K562 (cell line): ENCODE data around the gene RASGEF1C. TPM values are rescaled to one million over a fixed set of nuclear protein-coding genes. Genes with fewer than 3 reads are reported as not detected.

ENCODE experiments used
- ATAC-seq: fragments of 200-7000 bp; cut with Tn5 transposase; 3 replicates; pipeline ENCODE4 v1.9.1; 2020; ENCODE audit warnings: moderate library complexity
- BruUV-seq: library from RNA; stranded (reverse); fragments of 400-500 nt; replicated peaks from 2 replicates; lab custom pipeline; 2021; lab: Mats Ljungman, UMichigan
- CTCF ChIA-PET: fragments of 300-600 bp; formaldehyde crosslinking; extraction: SDS; loops from one replicate; lab custom pipeline; 2021; ENCODE audit warnings: low intra/inter-chr PET ratio; lab: Yijun Ruan, JAX
- POLR2A ChIA-PET: fragments of 300-600, 350-650 bp; sonication (Branson Sonifier 250); formaldehyde crosslinking; extraction: SDS; loops from one replicate; lab custom pipeline; 2021; ENCODE audit warnings: antibody characterized with exemption, inconsistent platforms; lab: Yijun Ruan, JAX
- DNase-seq, 4 experiments: peaks; one replicate each; pipeline versions ENCODE4 v3.0.0 to v3.0.0-alpha.2; 2011 to 2018; ENCODE audit warnings: low spot score in 3 of 4, mixed read lengths in 3 of 4; ENCODE audit errors: extremely low read depth in 1 of 4
- FAIRE-seq: peaks from 2 replicates; lab custom pipeline; 2011; peaks lifted over from hg19 to GRCh38; lab: Jason Lieb, UNC
- H2AFZ ChIP-seq: 2 replicates; pipeline ENCODE4 v1.6.0; 2011; ENCODE audit warnings: low read depth, low read length, control low read depth, inconsistent platforms
- H3K27ac ChIP-seq: fragments of 200-600 bp; 3 replicates; pipeline ENCODE4 v1.8.0; 2011; ENCODE audit warnings: low read depth, mild to moderate bottlenecking, control low read depth, inconsistent platforms, low read length, moderate library complexity, mixed read lengths; ENCODE audit errors: extremely low read depth
- H3K27me3 ChIP-seq, 2 experiments: fragments of 300-600 bp in 1 of 2; 2 replicates in 1 of 2; 3 replicates in 1 of 2; pipeline versions ENCODE4 v1.6.0 to v1.8.0; 2011; ENCODE audit warnings: inconsistent platforms in 2 of 2, low read length in 2 of 2, mild to moderate bottlenecking in 1 of 2, mixed read lengths in 1 of 2, moderate library complexity in 1 of 2; ENCODE audit not compliant: control insufficient read depth in 2 of 2, insufficient read depth in 2 of 2
- H3K36me3 ChIP-seq: fragments of 300-600 bp; 3 replicates; pipeline ENCODE4 v1.8.0; 2011; ENCODE audit warnings: mild to moderate bottlenecking, low read length, inconsistent platforms; ENCODE audit not compliant: control insufficient read depth, insufficient read depth
- H3K4me1 ChIP-seq, 2 experiments: fragments of 200-600 bp in 1 of 2; replicated peaks in 1 of 2; 2 replicates in 1 of 2; 3 replicates in 1 of 2; pipeline versions ENCODE4 v1.5.1 to v1.8.0; 2011; ENCODE audit warnings: inconsistent platforms in 2 of 2, low read length in 2 of 2, mild to moderate bottlenecking in 1 of 2, mixed read lengths in 1 of 2, moderate library complexity in 1 of 2; ENCODE audit not compliant: control insufficient read depth in 2 of 2, insufficient read depth in 2 of 2
- H3K4me2 ChIP-seq: 2 replicates; pipeline ENCODE4 v1.6.1; 2011; ENCODE audit warnings: low read length, control low read depth, inconsistent platforms, mixed read lengths; ENCODE audit not compliant: insufficient read depth
- H3K4me3 ChIP-seq: fragments of 200-600 bp; sonication (generic), shearing (Covaris generic); 2 replicates; pipeline ENCODE4 v1.5.1; 2016; ENCODE audit warnings: control low read depth, inconsistent platforms
- H3K79me2 ChIP-seq: fragments of 200-600 bp; 3 replicates; pipeline ENCODE4 v1.8.0; 2011; ENCODE audit warnings: low read length, inconsistent platforms; ENCODE audit not compliant: control insufficient read depth, insufficient read depth
- H3K9ac ChIP-seq, 2 experiments: 2 replicates each; pipeline versions ENCODE4 v1.6.0 to v1.6.1; 2011; ENCODE audit warnings: low read depth in 2 of 2, low read length in 2 of 2, control low read depth in 1 of 2, inconsistent platforms in 1 of 2, mild to moderate bottlenecking in 1 of 2, mixed read lengths in 1 of 2; ENCODE audit not compliant: insufficient read depth in 1 of 2
- H3K9me1 ChIP-seq: one replicate; pipeline ENCODE4 v1.6.0; 2011; ENCODE audit warnings: inconsistent platforms, mild to moderate bottlenecking, low read length, moderate library complexity; ENCODE audit not compliant: control insufficient read depth, insufficient read depth
- H3K9me3 ChIP-seq: replicated peaks from 2 replicates; pipeline ENCODE4 v1.5.1; 2011; ENCODE audit warnings: low read depth, low read length, inconsistent platforms; ENCODE audit not compliant: control insufficient read depth, insufficient read depth
- H4K20me1 ChIP-seq: replicated peaks from 2 replicates; pipeline ENCODE4 v1.6.1; 2011; ENCODE audit warnings: low read length, inconsistent platforms, mixed read lengths; ENCODE audit not compliant: control insufficient read depth, insufficient read depth
- CEBPB ChIP-seq: fragments of 450-650 bp; IDR thresholded peaks from 2 replicates; pipeline ENCODE4 v1.6.1; 2016; ENCODE audit warnings: missing genetic modification characterization, missing compliant biosample characterization
- DACH1 ChIP-seq: fragments of 450-650 bp; IDR thresholded peaks from 2 replicates; pipeline ENCODE4 v1.6.1; 2018; ENCODE audit not compliant: partially characterized antibody
- MED1 ChIP-seq: sonication (generic); formaldehyde crosslinking; IDR thresholded peaks from 2 replicates; pipeline ENCODE4 v1.8.1; 2023; ENCODE audit warnings: missing genetic modification reagents, borderline replicate concordance
- NELFE ChIP-seq: IDR thresholded peaks from 2 replicates; pipeline ENCODE4 v1.6.1; 2011; ENCODE audit warnings: mild to moderate bottlenecking; ENCODE audit not compliant: insufficient read depth, insufficient read length
- USF1 ChIP-seq: sonication (generic); formaldehyde crosslinking; IDR thresholded peaks from 2 replicates; pipeline ENCODE4 v1.9.0; 2022; ENCODE audit warnings: mild to moderate bottlenecking, missing genetic modification reagents
- WGBS: fragments of 100-300 bp; shearing (Covaris generic); methylation state at CpG from one replicate; pipeline ENCODE4 v1.1.6; 2016; ENCODE audit warnings: low coverage, mixed read lengths; ENCODE audit not compliant: insufficient coverage; ENCODE audit errors: missing lambda C conversion rate; 5-methylcytosine and 5-hydroxymethylcytosine counted together
- in situ Hi-C: fragments of 300-500 bp; cut with MboI; formaldehyde crosslinking; loops from 4 replicates; pipeline ENCODE4 v1.15.0; 2018; ENCODE audit warnings: inconsistent platforms, mixed read lengths
- intact Hi-C: fragments of 100-400 bp; cut with micrococcal nuclease; formaldehyde crosslinking; loops from 2 replicates; pipeline ENCODE4 v1.14.2; 2022
- polyA plus RNA-seq, 8 experiments: library from polyadenylated mRNA; depleted of rRNA in 4 of 8; stranded (reverse) in 5 of 8; unstranded in 3 of 8; fragments of >200 nt; fragmentation: Nextera tagmentation in 2 of 8; fragmentation: Illumina TruSeq in 1 of 8; extraction: Ambion mirVana in 2 of 8; extraction: Trizol in 1 of 8; gene quantifications; 2 replicates each; pipeline versions ENCODE4 v1.2.1 to v1.2.3, GENCODE V29; 2011 to 2014; ENCODE audit warnings: inconsistent platforms in 1 of 8, missing spikeins in 1 of 8
- total RNA-seq, 7 experiments: library from RNA; depleted of rRNA in 6 of 7; stranded (reverse); fragments of >200 nt in 6 of 7; fragmentation: Illumina TruSeq in 2 of 7; extraction: Trizol in 2 of 7; gene quantifications; 2 replicates each; pipeline versions ENCODE4 v1.2.1 to v1.2.3, GENCODE V29; 2011 to 2021; ENCODE audit warnings: low replicate concordance in 1 of 7
- TF ChIP-seq, protein P1 (sequence below): IDR thresholded peaks from 3 replicates; pipeline ENCODE4 v1.6.1; 2011; ENCODE audit warnings: borderline replicate concordance, mild to moderate bottlenecking; ENCODE audit not compliant: insufficient read length, insufficient read depth
- TF ChIP-seq, protein P2 (sequence below), 2 experiments: fragments of 150-350 bp in 1 of 2; IDR thresholded peaks; 2 replicates each; pipeline ENCODE4 v1.6.1; 2012 to 2016; ENCODE audit warnings: low read depth in 2 of 2, low read length in 2 of 2, mild to moderate bottlenecking in 1 of 2, moderate library complexity in 1 of 2

The RASGEF1C gene
- total and polyA plus RNA-seq, 9 of the 15 experiments (the other 6 are each of a cell fraction or from before 2014, with no cell fraction given) = 0.04 to 1.1 (median 0.21) TPM; not detected in 4

DNA sequence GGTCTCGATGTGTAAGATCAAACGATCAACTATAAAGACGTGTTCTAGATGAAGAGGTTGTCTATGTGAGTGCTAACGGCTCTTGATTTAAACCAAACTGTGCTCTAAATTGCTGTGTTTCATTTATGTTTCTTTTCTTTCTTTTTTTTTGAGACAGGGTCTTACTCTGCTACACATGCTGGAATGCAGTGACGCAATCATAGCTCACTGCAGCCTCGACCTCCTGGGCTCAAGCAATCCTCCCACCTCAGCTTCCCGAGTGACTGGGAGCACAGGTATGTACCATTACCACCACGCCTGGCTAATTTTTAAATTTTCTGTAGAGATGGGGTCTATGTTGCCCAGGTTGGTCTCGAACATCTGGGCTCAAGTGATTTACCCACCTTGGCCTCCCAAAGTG lies 113.5 kb downstream of the RASGEF1C start:
- no peak for DNase-seq
- 77% methylated on average over 9 of the region's 9 CpGs for WGBS
- POLR2A ChIA-PET = interaction anchor here (1.2 kb wide), 1 partner anchor 16 kb away, joined by 4 read pairs; no protein-coding TSS in a partner anchor
- intact Hi-C loops (no loop called here), in situ Hi-C loops (no loop called here)
- peaks cover 30 to 39% of the 10 kb centered on the region in 2 experiments for H3K4me1 ChIP-seq
- no peaks in the 10 kb centered on the region for H3K36me3 ChIP-seq
- CTCF ChIA-PET = no interaction called here
- H3K4me2 ChIP-seq = no peak overlapping the region
- TF ChIP-seq USF1 (no peak), CEBPB (peak; percentile 58)
- no peaks in the 10 kb centered on the region for H3K27me3 ChIP-seq
- H3K9ac ChIP-seq = no peak overlapping the region
- no peaks in the 10 kb centered on the region; the same call in 1 of the 2 replicates for H3K9me3 ChIP-seq
- BruUV-seq = no TSS peak
- H3K79me2 ChIP-seq = no peaks in the 10 kb centered on the region
- no peak for FAIRE-seq
- H3K27ac ChIP-seq = no peak overlapping the region
- H3K4me3 ChIP-seq = no peak overlapping the region
- no peaks in the 10 kb centered on the region for H3K9me1 ChIP-seq
- ATAC-seq = no peak
- H4K20me1 ChIP-seq = no peaks in the 10 kb centered on the region
- no peak overlapping the region for H2AFZ ChIP-seq

DNA sequence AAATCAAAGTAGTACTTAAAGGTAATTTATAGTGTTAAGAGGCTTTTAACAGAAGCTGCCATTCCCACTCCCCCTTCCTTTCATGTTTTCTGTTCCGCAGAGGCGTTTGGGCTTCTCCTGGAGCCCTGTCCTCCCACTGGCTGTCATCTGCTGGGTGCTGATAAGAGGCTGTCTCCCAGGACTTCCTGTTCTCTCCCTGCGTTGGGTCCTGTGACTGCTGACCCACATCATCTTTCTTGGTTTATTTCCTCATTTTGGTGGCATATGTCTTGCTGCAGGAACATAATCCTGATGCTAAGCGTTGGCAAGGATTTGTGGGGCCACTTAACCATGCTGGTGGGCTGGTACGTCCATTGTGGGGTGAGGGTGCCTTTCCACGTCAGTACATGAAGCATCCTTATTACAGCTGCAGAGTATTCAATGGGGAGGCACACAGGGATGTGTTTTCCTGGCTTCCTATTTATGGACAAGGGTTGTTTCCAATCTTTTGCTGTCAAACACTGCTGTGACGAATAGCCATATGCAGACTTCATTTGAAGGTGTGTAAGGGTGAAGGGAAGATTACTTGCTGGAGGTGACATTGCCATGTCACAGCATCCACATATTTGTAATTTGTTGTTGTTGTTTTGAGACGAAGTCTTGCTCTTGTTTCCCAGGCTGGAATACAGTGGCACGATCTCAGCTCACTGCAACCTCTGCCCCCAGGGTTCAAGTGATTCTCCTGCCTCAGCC lies 115.2 kb downstream of the RASGEF1C start:
- FAIRE-seq (peak; percentile 100), ATAC-seq (peak; percentile 94), DNase-seq (peak; percentile 82 to 97 (median 88))
- ChIA-PET CTCF (no interaction called here), POLR2A (interaction anchor here (1.1 kb wide), 1 partner anchor 8 kb away, joined by 3 read pairs; no protein-coding TSS in a partner anchor)
- WGBS = 6% methylated on average over 9 of the region's 9 CpGs
- no peak overlapping the region for H3K4me3 ChIP-seq
- H4K20me1 ChIP-seq = no peaks in the 10 kb centered on the region
- in situ Hi-C loops = no loop called here
- H2AFZ ChIP-seq = peak overlapping the region; percentile 73
- H3K9me1 ChIP-seq = no peaks in the 10 kb centered on the region
- no peaks in the 10 kb centered on the region; the same call in 1 of the 2 replicates for H3K9me3 ChIP-seq
- peaks cover 30 to 38% of the 10 kb centered on the region in 2 experiments for H3K4me1 ChIP-seq
- BruUV-seq = no TSS peak
- intact Hi-C loops = loop anchor here (5.0 kb wide), 3 partner anchors 107 to 332 kb away; partner anchors contain the start of gene MRNIP
- peak overlapping the region in 1 of 2 experiments; percentile 34; a peak in 1 of 4 replicates for H3K9ac ChIP-seq
- H3K36me3 ChIP-seq = no peaks in the 10 kb centered on the region
- no peaks in the 10 kb centered on the region for H3K27me3 ChIP-seq
- peak overlapping the region; percentile 78 for H3K4me2 ChIP-seq
- no peaks in the 10 kb centered on the region for H3K79me2 ChIP-seq
- H3K27ac ChIP-seq = peak overlapping the region; percentile 85
- TF ChIP-seq, protein P1, sequence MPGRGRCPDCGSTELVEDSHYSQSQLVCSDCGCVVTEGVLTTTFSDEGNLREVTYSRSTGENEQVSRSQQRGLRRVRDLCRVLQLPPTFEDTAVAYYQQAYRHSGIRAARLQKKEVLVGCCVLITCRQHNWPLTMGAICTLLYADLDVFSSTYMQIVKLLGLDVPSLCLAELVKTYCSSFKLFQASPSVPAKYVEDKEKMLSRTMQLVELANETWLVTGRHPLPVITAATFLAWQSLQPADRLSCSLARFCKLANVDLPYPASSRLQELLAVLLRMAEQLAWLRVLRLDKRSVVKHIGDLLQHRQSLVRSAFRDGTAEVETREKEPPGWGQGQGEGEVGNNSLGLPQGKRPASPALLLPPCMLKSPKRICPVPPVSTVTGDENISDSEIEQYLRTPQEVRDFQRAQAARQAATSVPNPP = no peak
- TF ChIP-seq DACH1 (no peak), MED1 (CRISPR knock-in tag) (no peak), NELFE (no peak)
- TF ChIP-seq, protein P2, sequence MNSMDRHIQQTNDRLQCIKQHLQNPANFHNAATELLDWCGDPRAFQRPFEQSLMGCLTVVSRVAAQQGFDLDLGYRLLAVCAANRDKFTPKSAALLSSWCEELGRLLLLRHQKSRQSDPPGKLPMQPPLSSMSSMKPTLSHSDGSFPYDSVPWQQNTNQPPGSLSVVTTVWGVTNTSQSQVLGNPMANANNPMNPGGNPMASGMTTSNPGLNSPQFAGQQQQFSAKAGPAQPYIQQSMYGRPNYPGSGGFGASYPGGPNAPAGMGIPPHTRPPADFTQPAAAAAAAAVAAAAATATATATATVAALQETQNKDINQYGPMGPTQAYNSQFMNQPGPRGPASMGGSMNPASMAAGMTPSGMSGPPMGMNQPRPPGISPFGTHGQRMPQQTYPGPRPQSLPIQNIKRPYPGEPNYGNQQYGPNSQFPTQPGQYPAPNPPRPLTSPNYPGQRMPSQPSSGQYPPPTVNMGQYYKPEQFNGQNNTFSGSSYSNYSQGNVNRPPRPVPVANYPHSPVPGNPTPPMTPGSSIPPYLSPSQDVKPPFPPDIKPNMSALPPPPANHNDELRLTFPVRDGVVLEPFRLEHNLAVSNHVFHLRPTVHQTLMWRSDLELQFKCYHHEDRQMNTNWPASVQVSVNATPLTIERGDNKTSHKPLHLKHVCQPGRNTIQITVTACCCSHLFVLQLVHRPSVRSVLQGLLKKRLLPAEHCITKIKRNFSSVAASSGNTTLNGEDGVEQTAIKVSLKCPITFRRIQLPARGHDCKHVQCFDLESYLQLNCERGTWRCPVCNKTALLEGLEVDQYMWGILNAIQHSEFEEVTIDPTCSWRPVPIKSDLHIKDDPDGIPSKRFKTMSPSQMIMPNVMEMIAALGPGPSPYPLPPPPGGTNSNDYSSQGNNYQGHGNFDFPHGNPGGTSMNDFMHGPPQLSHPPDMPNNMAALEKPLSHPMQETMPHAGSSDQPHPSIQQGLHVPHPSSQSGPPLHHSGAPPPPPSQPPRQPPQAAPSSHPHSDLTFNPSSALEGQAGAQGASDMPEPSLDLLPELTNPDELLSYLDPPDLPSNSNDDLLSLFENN (IDR thresholded peaks at IDR 0.05; ENCODE audit: low read depth in 2 of 2, low read length in 2 of 2) = peak in 1 of 2 experiments; percentile 97; a peak in 2 of 4 replicates
